Naive B cell (primary cell): ENCODE results near the gene DAPK2. TPM values are rescaled to one million over a fixed set of nuclear protein-coding genes. Genes with fewer than 3 reads are reported as not detected.

Experiments used
- ATAC-seq, 2 donors: fragments of 150-1000 bp; cut with Tn5 transposase; 2 replicates each; pipeline ENCODE4 v1.10.0; 2021; ENCODE audit warnings: low read depth in 2 of 2, mild to moderate bottlenecking in 2 of 2, moderate library complexity in 2 of 2
- DNase-seq: peaks from one replicate; pipeline ENCODE4 v3.0.0; 2022
- H3K27ac Mint-ChIP-seq, 6 donors: one replicate each; pipeline ENCODE4 v1.8.0; 2020 to 2022; ENCODE audit warnings: mild to moderate bottlenecking in 6 of 6, mixed read lengths in 6 of 6, moderate library complexity in 5 of 6, inconsistent platforms in 2 of 6
- H3K27me3 Mint-ChIP-seq, 3 donors: one replicate each; pipeline ENCODE4 v1.8.0; 2021 to 2022; ENCODE audit warnings: mixed read lengths in 3 of 3, mild to moderate bottlenecking in 1 of 3
- H3K36me3 Mint-ChIP-seq, 2 donors: one replicate each; pipeline ENCODE4 v1.8.0; 2020 to 2022; ENCODE audit warnings: mixed read lengths in 2 of 2, inconsistent platforms in 1 of 2, mild to moderate bottlenecking in 1 of 2
- H3K4me1 Mint-ChIP-seq, 3 donors: one replicate each; pipeline ENCODE4 v1.8.0; 2020 to 2022; ENCODE audit warnings: mixed read lengths in 3 of 3, inconsistent platforms in 1 of 3, mild to moderate bottlenecking in 1 of 3, moderate library complexity in 1 of 3
- H3K4me3 Mint-ChIP-seq, 8 donors: one replicate each; pipeline ENCODE4 v1.8.0; 2020 to 2022; ENCODE audit warnings: mild to moderate bottlenecking in 8 of 8, mixed read lengths in 8 of 8, moderate library complexity in 8 of 8, inconsistent platforms in 2 of 8
- H3K9me3 Mint-ChIP-seq, 7 donors: one replicate each; pipeline ENCODE4 v1.8.0; 2020 to 2022; ENCODE audit warnings: mixed read lengths in 7 of 7, mild to moderate bottlenecking in 5 of 7, inconsistent platforms in 2 of 7, moderate library complexity in 1 of 7
- polyA plus RNA-seq, 6 donors: library from polyadenylated mRNA; unstranded; fragments of 300-500 nt; fragmentation: Illumina TruSeq; gene quantifications; one replicate each; pipeline ENCODE4 v1.2.3, GENCODE V29; 2021; ENCODE audit warnings: low read depth in 6 of 6

Gene DAPK2
- polyA plus RNA-seq, 6 donors from 2014 or later: 0.69 to 10.3 (median 0.96) TPM

GRCh38 chr15:63996794-63997357, 49.4 kb downstream of the DAPK2 start:
- no peak for ATAC-seq
- no peak overlapping the region for H3K4me3 Mint-ChIP-seq
- peaks cover 0 to 10% of the 10 kb centered on the region in 2 donors for H3K36me3 Mint-ChIP-seq
- no peaks in the 10 kb centered on the region for H3K9me3 Mint-ChIP-seq
- peaks cover 36 to 52% (median 50%) of the 10 kb centered on the region in 3 donors for H3K4me1 Mint-ChIP-seq
- peak overlapping the region in 2 of 6 donors; percentile 26 to 72 for H3K27ac Mint-ChIP-seq
- H3K27me3 Mint-ChIP-seq: peaks cover 10 to 23% (median 10%) of the 10 kb centered on the region in 3 donors
- no peak for DNase-seq

GRCh38 chr15:63995789-63996188, 50.5 kb downstream of the DAPK2 start:
- ATAC-seq (no peak), DNase-seq (no peak)
- H3K4me3 Mint-ChIP-seq: no peak overlapping the region
- H3K9me3 Mint-ChIP-seq: no peaks in the 10 kb centered on the region
- H3K36me3 Mint-ChIP-seq: no peaks in the 10 kb centered on the region
- peaks cover 0 to 13% (median 10%) of the 10 kb centered on the region in 3 donors for H3K27me3 Mint-ChIP-seq
- peak overlapping the region in 1 of 6 donors; percentile 39 for H3K27ac Mint-ChIP-seq
- peaks cover 41 to 55% (median 53%) of the 10 kb centered on the region in 3 donors for H3K4me1 Mint-ChIP-seq

GRCh38 chr15:63994073-63994600, 52.1 kb downstream of the DAPK2 start:
- ATAC-seq (no peak), DNase-seq (no peak)
- H3K36me3 Mint-ChIP-seq: no peaks in the 10 kb centered on the region
- peak overlapping the region in 4 of 6 donors; percentile 76 to 91 (median 88) for H3K27ac Mint-ChIP-seq
- peaks cover 42 to 64% (median 51%) of the 10 kb centered on the region in 3 donors for H3K4me1 Mint-ChIP-seq
- H3K9me3 Mint-ChIP-seq: no peaks in the 10 kb centered on the region
- H3K27me3 Mint-ChIP-seq: no peaks in the 10 kb centered on the region
- peak overlapping the region in 1 of 8 donors; percentile 50 for H3K4me3 Mint-ChIP-seq

DNA sequence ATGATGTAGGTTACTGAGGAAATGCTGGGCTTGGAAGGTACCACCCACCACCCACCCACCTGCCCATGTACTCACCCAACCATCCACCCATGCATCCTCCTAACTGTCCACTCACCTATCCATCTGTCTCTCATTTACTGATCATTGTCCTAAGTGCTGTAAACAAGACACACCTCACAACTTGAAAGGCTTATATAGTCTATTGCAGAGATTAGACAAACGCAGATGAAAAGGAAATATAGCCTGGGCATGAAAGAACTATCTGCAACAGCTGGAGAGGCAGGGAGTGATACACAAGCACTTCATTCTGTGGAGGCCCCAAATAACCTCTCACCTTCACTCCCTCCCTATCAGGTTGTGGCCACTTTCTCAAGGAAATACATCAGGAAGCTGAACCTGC, 54.0 kb downstream of the DAPK2 start:
- Mint-ChIP-seq H3K27ac (peak overlapping the region; percentile 10 to 89 (median 74)), H3K4me3 (peak overlapping the region in 5 of 8 donors; percentile 61 to 82 (median 69)), H3K9me3 (no peaks in the 10 kb centered on the region), H3K36me3 (no peaks in the 10 kb centered on the region), H3K27me3 (no peaks in the 10 kb centered on the region), H3K4me1 (peaks cover 39 to 63% (median 50%) of the 10 kb centered on the region in 3 donors)
- ATAC-seq: peak in 1 of 2 donors; percentile 32
- DNase-seq: no peak

- H3K27ac Mint-ChIP-seq: peak overlapping the region in 5 of 6 donors; percentile 34 to 89 (median 77)
- no peaks in the 10 kb centered on the region for H3K36me3 Mint-ChIP-seq
- H3K4me3 Mint-ChIP-seq: peak overlapping the region in 6 of 8 donors; percentile 32 to 82 (median 66)
- no peak for DNase-seq
- peaks cover 45 to 69% (median 56%) of the 10 kb centered on the region in 3 donors for H3K4me1 Mint-ChIP-seq
- H3K9me3 Mint-ChIP-seq: no peaks in the 10 kb centered on the region
- no peak for ATAC-seq
- no peaks in the 10 kb centered on the region for H3K27me3 Mint-ChIP-seq
Observed at GRCh38 chr15:63991706-63992105, 54.6 kb downstream of the DAPK2 start.

- Mint-ChIP-seq H3K4me3 (peak overlapping the region in 7 of 8 donors; percentile 15 to 79 (median 69)), H3K4me1 (peaks cover 50 to 78% (median 66%) of the 10 kb centered on the region in 3 donors), H3K36me3 (no peaks in the 10 kb centered on the region), H3K27ac (peak overlapping the region in 2 of 6 donors; percentile 83 to 89), H3K27me3 (no peaks in the 10 kb centered on the region), H3K9me3 (no peaks in the 10 kb centered on the region)
- peak; percentile 9 to 20 for ATAC-seq
- peak; percentile 41 for DNase-seq
Observed at GRCh38 chr15:63990454-63990853, 55.8 kb downstream of the DAPK2 start.

GRCh38 chr15:63987796-63988378, 58.4 kb downstream of the DAPK2 start:
- H3K27ac Mint-ChIP-seq: peak overlapping the region in 5 of 6 donors; percentile 18 to 83 (median 64)
- no peak for ATAC-seq
- peaks cover 42 to 65% (median 51%) of the 10 kb centered on the region in 3 donors for H3K4me1 Mint-ChIP-seq
- H3K4me3 Mint-ChIP-seq: peak overlapping the region in 2 of 8 donors; percentile 20 to 22
- no peaks in the 10 kb centered on the region for H3K27me3 Mint-ChIP-seq
- H3K9me3 Mint-ChIP-seq: no peaks in the 10 kb centered on the region
- no peak for DNase-seq
- no peaks in the 10 kb centered on the region for H3K36me3 Mint-ChIP-seq

- ATAC-seq (peak; percentile 84 to 86), DNase-seq (peak; percentile 68)
- H3K4me3 Mint-ChIP-seq: peak overlapping the region in 7 of 8 donors; percentile 55 to 84 (median 72)
- peak overlapping the region; percentile 43 to 95 (median 79) for H3K27ac Mint-ChIP-seq
- no peaks in the 10 kb centered on the region for H3K27me3 Mint-ChIP-seq
- H3K4me1 Mint-ChIP-seq: peaks cover 31 to 65% (median 41%) of the 10 kb centered on the region in 3 donors
- H3K36me3 Mint-ChIP-seq: no peaks in the 10 kb centered on the region
- H3K9me3 Mint-ChIP-seq: no peaks in the 10 kb centered on the region
Observed at GRCh38 chr15:63986751-63987341, 59.4 kb downstream of the DAPK2 start.

- H3K4me3 Mint-ChIP-seq: peak overlapping the region in 5 of 8 donors; percentile 55 to 84 (median 72)
- H3K4me1 Mint-ChIP-seq: peaks cover 25 to 60% (median 35%) of the 10 kb centered on the region in 3 donors
- DNase-seq (no peak), ATAC-seq (no peak)
- H3K36me3 Mint-ChIP-seq: no peaks in the 10 kb centered on the region
- H3K27ac Mint-ChIP-seq: peak overlapping the region; percentile 43 to 95 (median 79)
- H3K9me3 Mint-ChIP-seq: no peaks in the 10 kb centered on the region
- no peaks in the 10 kb centered on the region for H3K27me3 Mint-ChIP-seq
Observed at GRCh38 chr15:63986185-63986680, 60.1 kb downstream of the DAPK2 start.

GRCh38 chr15:63985221-63986184, 60.8 kb downstream of the DAPK2 start:
- peaks cover 18 to 52% (median 27%) of the 10 kb centered on the region in 3 donors for H3K4me1 Mint-ChIP-seq
- H3K36me3 Mint-ChIP-seq: no peaks in the 10 kb centered on the region
- DNase-seq: no peak

GRCh38 chr15:63984331-63984730, 62.0 kb downstream of the DAPK2 start:
- peak overlapping the region in 1 of 8 donors; percentile 18 for H3K4me3 Mint-ChIP-seq
- DNase-seq: no peak
- no peak overlapping the region for H3K27ac Mint-ChIP-seq
- no peak for ATAC-seq
- peaks cover 14 to 43% (median 21%) of the 10 kb centered on the region in 3 donors for H3K4me1 Mint-ChIP-seq
- H3K27me3 Mint-ChIP-seq: no peaks in the 10 kb centered on the region
- H3K9me3 Mint-ChIP-seq: no peaks in the 10 kb centered on the region
- H3K36me3 Mint-ChIP-seq: no peaks in the 10 kb centered on the region

More at GRCh38 chr15:63985221-63986184, 60.8 kb downstream of the DAPK2 start:
- no peak for ATAC-seq
- Mint-ChIP-seq H3K27ac (peak overlapping the region in 5 of 6 donors; percentile 20 to 89 (median 70)), H3K9me3 (no peaks in the 10 kb centered on the region), H3K27me3 (no peaks in the 10 kb centered on the region), H3K4me3 (no peak overlapping the region)

DNA sequence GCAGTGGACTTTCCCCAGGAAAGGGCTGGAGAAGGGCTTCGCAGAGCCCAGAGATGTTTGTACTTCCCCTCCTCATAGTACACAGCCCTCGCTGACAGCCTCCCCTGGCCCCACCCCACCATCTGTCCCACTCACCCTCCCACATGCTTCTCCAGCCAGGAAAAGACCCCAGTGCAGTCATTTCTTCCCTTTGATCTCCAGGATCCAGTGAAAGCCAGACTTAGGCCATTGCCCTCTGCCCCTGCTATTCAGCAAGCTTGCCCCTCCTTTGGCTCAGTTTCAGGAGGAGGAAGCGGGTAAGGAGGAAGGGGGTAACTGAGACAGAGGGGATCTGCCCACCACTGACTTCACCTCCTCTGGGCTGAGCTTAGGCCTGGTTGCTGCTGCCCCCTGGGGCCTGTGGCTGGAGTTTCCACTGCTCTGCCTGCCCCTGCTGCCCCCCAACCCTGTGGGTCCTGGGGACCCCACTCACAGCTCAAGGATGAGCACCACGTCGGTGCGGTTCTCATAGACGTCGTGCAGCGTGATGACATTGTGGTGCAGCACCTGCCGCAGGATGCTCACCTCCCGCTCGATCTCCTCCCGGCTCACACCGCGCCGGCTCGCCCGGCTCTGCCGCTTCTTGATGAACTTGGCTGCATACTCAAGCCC, 63.1 kb downstream of the DAPK2 start:
- Mint-ChIP-seq H3K4me1 (peaks cover 14 to 42% (median 21%) of the 10 kb centered on the region in 3 donors), H3K27me3 (no peaks in the 10 kb centered on the region), H3K27ac (peak overlapping the region in 3 of 6 donors; percentile 60 to 81 (median 70)), H3K9me3 (no peaks in the 10 kb centered on the region), H3K36me3 (no peaks in the 10 kb centered on the region), H3K4me3 (no peak overlapping the region)
- ATAC-seq (no peak), DNase-seq (no peak)
